Tibial nerve (tissue), 4 donors: ENCODE measurements around the gene RANGRF. TPM values are rescaled to one million over a fixed set of nuclear protein-coding genes. Genes with fewer than 3 reads are reported as not detected.

ENCODE experiments used
- DNase-seq, 2 donors: peaks; one replicate each; pipeline ENCODE4 v3.0.0-alpha.2; 2019; ENCODE audit warnings: low spot score in 2 of 2
- H3K27ac ChIP-seq, 4 donors: fragments of 200-600 bp; sonication (generic) in 3 of 4; one replicate each; pipeline ENCODE4 v1.5.1; 2017 to 2019; ENCODE audit warnings: mild to moderate bottlenecking in 1 of 4
- H3K27me3 ChIP-seq, 2 donors: fragments of 200-600 bp; sonication (generic) in 1 of 2; one replicate each; pipeline versions ENCODE4 v1.5.1 to v1.6.0; 2017 to 2019
- H3K36me3 ChIP-seq, 3 donors: fragments of 200-600 bp; sonication (generic); one replicate each; pipeline ENCODE4 v1.5.1; 2018 to 2019
- H3K4me1 ChIP-seq, 4 donors: fragments of 200-600 bp; sonication (generic) in 3 of 4; one replicate each; pipeline ENCODE4 v1.5.1; 2017 to 2019
- H3K4me3 ChIP-seq, 4 donors: fragments of 200-600 bp; sonication (generic) in 3 of 4; one replicate each; pipeline ENCODE4 v1.5.1; 2017 to 2019; ENCODE audit warnings: mild to moderate bottlenecking in 1 of 4, moderate library complexity in 1 of 4
- H3K9me3 ChIP-seq, 4 donors: fragments of 200-600 bp; sonication (generic) in 3 of 4; one replicate each; pipeline ENCODE4 v1.5.1; 2017 to 2019
- CTCF ChIP-seq, 5 experiments: fragments of 200-600 bp in 3 of 5; fragments of 450-650 bp in 2 of 5; sonication (generic) in 3 of 5; IDR thresholded peaks; one replicate each; pipeline ENCODE4 v1.5.1; 2016 to 2019; ENCODE audit warnings: antibody characterized with exemption in 5 of 5, mild to moderate bottlenecking in 3 of 5, moderate library complexity in 2 of 5
- EP300 ChIP-seq, 2 donors: sonication (generic); formaldehyde crosslinking; IDR thresholded peaks; one replicate each; pipeline ENCODE4 v1.6.1; 2017; ENCODE audit warnings: antibody characterized with exemption in 2 of 2, mild to moderate bottlenecking in 1 of 2
- POLR2A ChIP-seq, 2 donors: fragments of 450-650 bp; IDR thresholded peaks; one replicate each; pipeline ENCODE4 v1.6.1; 2017; ENCODE audit warnings: antibody characterized with exemption in 2 of 2, mild to moderate bottlenecking in 2 of 2, moderate library complexity in 2 of 2
- WGBS, 2 donors: methylation state at CpG; one replicate each; pipeline ENCODE4 v1.1.5; 2018; 5-methylcytosine and 5-hydroxymethylcytosine counted together
- total RNA-seq, 4 donors: library from RNA; depleted of rRNA; stranded (reverse); fragments of >200 nt; gene quantifications; one replicate each; pipeline ENCODE4 v1.1.0, GENCODE V29; 2016

RANGRF gene
- total RNA-seq, 4 donors from 2014 or later = 23.0 to 35.4 (median 25.1) TPM

- H3K27ac ChIP-seq = no peak overlapping the region
- no peaks in the 10 kb centered on the region for H3K4me1 ChIP-seq
- H3K4me3 ChIP-seq = no peak overlapping the region
- 77 to 84% methylated on average over 9 of the region's 9 CpGs for WGBS, 2 donors
- H3K36me3 ChIP-seq = peaks cover 0 to 10% (median 0%) of the 10 kb centered on the region in 3 donors
- no peaks in the 10 kb centered on the region for H3K9me3 ChIP-seq
- H3K27me3 ChIP-seq = no peaks in the 10 kb centered on the region
- TF ChIP-seq EP300 (IDR thresholded peaks at IDR 0.05) (no peak), POLR2A (IDR thresholded peaks at IDR 0.05) (no peak), CTCF (IDR thresholded peaks at IDR 0.05) (no peak)
- no peak for DNase-seq
Observed at GRCh38 chr17:8275421-8276290, 12.8 kb upstream of the RANGRF start.

- 85 to 86% methylated on average over 7 of the region's 7 CpGs for WGBS, 2 donors
- DNase-seq = no peak
- no peaks in the 10 kb centered on the region for H3K27me3 ChIP-seq
- TF ChIP-seq CTCF (IDR thresholded peaks at IDR 0.05) = no peak
- TF ChIP-seq POLR2A (IDR thresholded peaks at IDR 0.05) = no peak
- no peak overlapping the region for H3K27ac ChIP-seq
- H3K4me1 ChIP-seq = no peaks in the 10 kb centered on the region
- no peaks in the 10 kb centered on the region for H3K36me3 ChIP-seq
- H3K4me3 ChIP-seq = no peak overlapping the region
- H3K9me3 ChIP-seq = no peaks in the 10 kb centered on the region
Observed at GRCh38 chr17:8277317-8277716, 11.2 kb upstream of the RANGRF start.

DNA sequence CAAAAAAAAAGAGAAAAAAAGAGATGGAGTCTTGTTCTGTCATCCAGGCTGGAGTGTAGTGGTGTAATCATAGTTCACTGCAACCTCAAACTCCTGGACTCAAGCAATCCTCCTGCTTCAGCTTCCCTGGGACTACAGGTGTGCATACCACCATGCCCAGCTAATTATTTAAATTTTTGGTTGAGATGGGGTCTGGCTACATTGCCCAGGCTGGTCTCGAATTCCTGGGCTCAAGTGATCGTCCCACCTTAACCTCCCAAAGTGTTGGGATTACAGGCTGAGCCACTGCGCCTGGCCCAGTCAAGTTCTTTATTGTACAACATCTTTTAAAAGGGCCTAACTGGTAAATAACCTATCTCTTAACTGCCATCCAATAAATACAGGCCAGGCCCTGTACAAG is 6.1 kb upstream of the RANGRF start:
- Histone ChIP-seq H3K4me1 (no peaks in the 10 kb centered on the region), H3K9me3 (no peaks in the 10 kb centered on the region), H3K4me3 (no peak overlapping the region), H3K27me3 (no peaks in the 10 kb centered on the region), H3K36me3 (no peaks in the 10 kb centered on the region), H3K27ac (no peak overlapping the region)
- 72 to 97% methylated on average over 3 of the region's 3 CpGs for whole genome bisulfite sequencing, 2 donors
- no peak for TF ChIP-seq POLR2A (IDR thresholded peaks at IDR 0.05)
- no peak for TF ChIP-seq CTCF (IDR thresholded peaks at IDR 0.05)
- no peak for TF ChIP-seq EP300 (IDR thresholded peaks at IDR 0.05)
- DNase-seq = no peak

GRCh38 chr17:8283356-8283755 is 5.1 kb upstream of the RANGRF start:
- Histone ChIP-seq H3K9me3 (no peaks in the 10 kb centered on the region), H3K27me3 (no peaks in the 10 kb centered on the region), H3K4me3 (no peak overlapping the region), H3K4me1 (peaks cover 0 to 6% (median 2%) of the 10 kb centered on the region in 4 donors), H3K36me3 (no peaks in the 10 kb centered on the region), H3K27ac (no peak overlapping the region)
- no peak for DNase-seq
- 45 to 52% methylated on average over 4 of the region's 4 CpGs for WGBS, 2 donors
- no peak for TF ChIP-seq EP300 (IDR thresholded peaks at IDR 0.05)

DNA sequence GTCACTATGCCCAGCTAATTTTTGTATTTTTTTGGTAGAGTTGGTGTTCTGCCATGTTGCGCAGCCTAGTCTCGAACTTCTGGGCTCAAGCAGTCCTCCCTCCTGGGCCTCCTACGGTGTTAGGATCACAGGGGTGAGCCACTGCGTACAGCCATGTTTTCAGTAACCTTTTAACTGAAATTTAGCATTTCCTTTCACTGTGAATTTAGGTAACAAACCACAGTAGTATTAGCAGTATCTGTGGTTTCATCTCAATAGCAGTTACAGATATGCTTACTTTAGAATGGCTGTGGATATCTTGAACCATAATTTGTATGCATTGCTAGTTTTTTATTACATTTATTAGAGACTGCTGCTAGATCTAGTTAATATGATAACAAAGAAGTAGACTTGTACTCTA is 4.3 kb upstream of the RANGRF start:
- no peaks in the 10 kb centered on the region for H3K27me3 ChIP-seq
- H3K4me3 ChIP-seq = no peak overlapping the region
- DNase-seq = no peak
- H3K9me3 ChIP-seq = no peaks in the 10 kb centered on the region
- 91 to 99% methylated on average over 4 of the region's 4 CpGs for WGBS, 2 donors
- TF ChIP-seq POLR2A (IDR thresholded peaks at IDR 0.05) = no peak
- no peak for TF ChIP-seq EP300 (IDR thresholded peaks at IDR 0.05)
- no peak for TF ChIP-seq CTCF (IDR thresholded peaks at IDR 0.05)
- no peaks in the 10 kb centered on the region for H3K36me3 ChIP-seq
- no peak overlapping the region for H3K27ac ChIP-seq
- peaks cover 0 to 8% (median 2%) of the 10 kb centered on the region in 4 donors for H3K4me1 ChIP-seq
